Measurements from ENCODE around the gene TMEM245. TPM values are rescaled to one million over a fixed set of nuclear protein-coding genes. Genes with fewer than 3 reads are reported as not detected.

The TMEM245 gene
- polyA plus RNA-seq, 4 donors: 4.3 to 54.0 (median 9.8) TPM

GRCh38 chr9:109107402-109108240, 12.1 kb downstream of the TMEM245 start:
- Histone ChIP-seq H3K36me3 (ENCODE audit: control insufficient read depth in 3 of 3, insufficient read depth in 2 of 3, low read depth in 1 of 3, low read length in 3 of 3) (peaks cover 3 to 9% (median 4%) of the 10 kb centered on the region in 3 donors), H3K9me3 (ENCODE audit: control insufficient read depth in 2 of 2, insufficient read depth in 1 of 2, low read depth in 1 of 2, low read length in 1 of 2) (no peaks in the 10 kb centered on the region), H3K27me3 (ENCODE audit: control insufficient read depth in 3 of 3, insufficient read depth in 3 of 3, low read length in 3 of 3) (no peaks in the 10 kb centered on the region), H3K4me3 (ENCODE audit: low read depth in 1 of 3, low read length in 3 of 3) (no peak overlapping the region), H3K27ac (ENCODE audit: low read depth in 1 of 3, low read length in 2 of 3) (no peak overlapping the region), H3K4me1 (ENCODE audit: control insufficient read depth in 3 of 3, insufficient read depth in 2 of 3, low read depth in 1 of 3, low read length in 2 of 3) (peaks cover 0 to 8% (median 0%) of the 10 kb centered on the region in 3 donors)
- no peak for FAIRE-seq
- peak in 1 of 2 donors; percentile 40 for DNase-seq
- WGBS, 3 donors: 21 to 41% (median 23%) methylated on average over 4 of the region's 4 CpGs

- peak in 1 of 2 donors; percentile 39 for DNase-seq
- 10 to 40% (median 12%) methylated on average over 3 of the region's 3 CpGs for WGBS, 3 donors
- Histone ChIP-seq H3K9me3 (ENCODE audit: control insufficient read depth in 2 of 2, insufficient read depth in 1 of 2, low read depth in 1 of 2, low read length in 1 of 2) (no peaks in the 10 kb centered on the region), H3K36me3 (ENCODE audit: control insufficient read depth in 3 of 3, insufficient read depth in 2 of 3, low read depth in 1 of 3, low read length in 3 of 3) (peaks cover 3 to 13% (median 4%) of the 10 kb centered on the region in 3 donors), H3K27ac (ENCODE audit: low read depth in 1 of 3, low read length in 2 of 3) (peak overlapping the region in 1 of 3 donors; percentile 32), H3K4me1 (ENCODE audit: control insufficient read depth in 3 of 3, insufficient read depth in 2 of 3, low read depth in 1 of 3, low read length in 2 of 3) (peaks cover 0 to 14% (median 0%) of the 10 kb centered on the region in 3 donors), H3K4me3 (ENCODE audit: low read depth in 1 of 3, low read length in 3 of 3) (no peak overlapping the region), H3K27me3 (ENCODE audit: control insufficient read depth in 3 of 3, insufficient read depth in 3 of 3, low read length in 3 of 3) (no peaks in the 10 kb centered on the region)
- FAIRE-seq: no peak
Observed at GRCh38 chr9:109101810-109102209, 17.9 kb downstream of the TMEM245 start.

GRCh38 chr9:109101202-109101595, 18.5 kb downstream of the TMEM245 start:
- H3K27ac ChIP-seq (ENCODE audit: low read depth in 1 of 3, low read length in 2 of 3): no peak overlapping the region
- H3K27me3 ChIP-seq (ENCODE audit: control insufficient read depth in 3 of 3, insufficient read depth in 3 of 3, low read length in 3 of 3): no peaks in the 10 kb centered on the region
- peaks cover 0 to 14% (median 0%) of the 10 kb centered on the region in 3 donors for H3K4me1 ChIP-seq (ENCODE audit: control insufficient read depth in 3 of 3, insufficient read depth in 2 of 3, low read depth in 1 of 3, low read length in 2 of 3)
- FAIRE-seq: no peak
- WGBS, 3 donors: 55 to 75% (median 66%) methylated on average over 3 of the region's 3 CpGs
- H3K36me3 ChIP-seq (ENCODE audit: control insufficient read depth in 3 of 3, insufficient read depth in 2 of 3, low read depth in 1 of 3, low read length in 3 of 3): peaks cover 3 to 15% (median 4%) of the 10 kb centered on the region in 3 donors
- H3K9me3 ChIP-seq (ENCODE audit: control insufficient read depth in 2 of 2, insufficient read depth in 1 of 2, low read depth in 1 of 2, low read length in 1 of 2): no peaks in the 10 kb centered on the region
- no peak for DNase-seq
- no peak overlapping the region for H3K4me3 ChIP-seq (ENCODE audit: low read depth in 1 of 3, low read length in 3 of 3)

- Histone ChIP-seq H3K4me1 (ENCODE audit: control insufficient read depth in 3 of 3, insufficient read depth in 2 of 3, low read depth in 1 of 3, low read length in 2 of 3) (peaks cover 0 to 14% (median 0%) of the 10 kb centered on the region in 3 donors), H3K4me3 (ENCODE audit: low read depth in 1 of 3, low read length in 3 of 3) (no peak overlapping the region), H3K27me3 (ENCODE audit: control insufficient read depth in 3 of 3, insufficient read depth in 3 of 3, low read length in 3 of 3) (no peaks in the 10 kb centered on the region), H3K9me3 (ENCODE audit: control insufficient read depth in 2 of 2, insufficient read depth in 1 of 2, low read depth in 1 of 2, low read length in 1 of 2) (no peaks in the 10 kb centered on the region), H3K36me3 (ENCODE audit: control insufficient read depth in 3 of 3, insufficient read depth in 2 of 3, low read depth in 1 of 3, low read length in 3 of 3) (peaks cover 3 to 15% (median 4%) of the 10 kb centered on the region in 3 donors), H3K27ac (ENCODE audit: low read depth in 1 of 3, low read length in 2 of 3) (no peak overlapping the region)
- DNase-seq (no peak), FAIRE-seq (no peak)
- 81 to 93% (median 90%) methylated on average over 3 of the region's 3 CpGs for WGBS, 3 donors
Observed at GRCh38 chr9:109100543-109101201, 19.1 kb downstream of the TMEM245 start.

- H3K27ac ChIP-seq (ENCODE audit: low read depth in 1 of 3, low read length in 2 of 3): peak overlapping the region in 1 of 3 donors; percentile 33
- H3K4me3 ChIP-seq (ENCODE audit: low read depth in 1 of 3, low read length in 3 of 3): no peak overlapping the region
- no peak for DNase-seq
- no peaks in the 10 kb centered on the region for H3K9me3 ChIP-seq (ENCODE audit: control insufficient read depth in 2 of 2, insufficient read depth in 1 of 2, low read depth in 1 of 2, low read length in 1 of 2)
- no peak for FAIRE-seq
- WGBS, 3 donors: 65 to 83% (median 71%) methylated on average over 2 of the region's 2 CpGs
- H3K27me3 ChIP-seq (ENCODE audit: control insufficient read depth in 3 of 3, insufficient read depth in 3 of 3, low read length in 3 of 3): no peaks in the 10 kb centered on the region
- peaks cover 0 to 14% (median 0%) of the 10 kb centered on the region in 3 donors for H3K4me1 ChIP-seq (ENCODE audit: control insufficient read depth in 3 of 3, insufficient read depth in 2 of 3, low read depth in 1 of 3, low read length in 2 of 3)
- H3K36me3 ChIP-seq (ENCODE audit: control insufficient read depth in 3 of 3, insufficient read depth in 2 of 3, low read depth in 1 of 3, low read length in 3 of 3): peaks cover 3 to 17% (median 4%) of the 10 kb centered on the region in 3 donors
Observed at GRCh38 chr9:109098960-109099308, 20.8 kb downstream of the TMEM245 start.

GRCh38 chr9:109098171-109098959, 21.4 kb downstream of the TMEM245 start:
- H3K4me3 ChIP-seq (ENCODE audit: low read depth in 1 of 3, low read length in 3 of 3): no peak overlapping the region
- H3K36me3 ChIP-seq (ENCODE audit: control insufficient read depth in 3 of 3, insufficient read depth in 2 of 3, low read depth in 1 of 3, low read length in 3 of 3): peaks cover under 1 to 13% (median 1%) of the 10 kb centered on the region in 3 donors
- 54 to 68% (median 55%) methylated on average over 4 of the region's 4 CpGs for WGBS, 3 donors
- H3K27me3 ChIP-seq (ENCODE audit: control insufficient read depth in 3 of 3, insufficient read depth in 3 of 3, low read length in 3 of 3): no peaks in the 10 kb centered on the region
- peak overlapping the region in 1 of 3 donors; percentile 33 for H3K27ac ChIP-seq (ENCODE audit: low read depth in 1 of 3, low read length in 2 of 3)
- peaks cover 0 to 14% (median 0%) of the 10 kb centered on the region in 3 donors for H3K4me1 ChIP-seq (ENCODE audit: control insufficient read depth in 3 of 3, insufficient read depth in 2 of 3, low read depth in 1 of 3, low read length in 2 of 3)
- DNase-seq (peak in 1 of 2 donors; percentile 18), FAIRE-seq (no peak)
- no peaks in the 10 kb centered on the region for H3K9me3 ChIP-seq (ENCODE audit: control insufficient read depth in 2 of 2, insufficient read depth in 1 of 2, low read depth in 1 of 2, low read length in 1 of 2)

GRCh38 chr9:109097146-109097545, 22.6 kb downstream of the TMEM245 start:
- Histone ChIP-seq H3K9me3 (ENCODE audit: control insufficient read depth in 2 of 2, insufficient read depth in 1 of 2, low read depth in 1 of 2, low read length in 1 of 2) (no peaks in the 10 kb centered on the region), H3K27ac (ENCODE audit: low read depth in 1 of 3, low read length in 2 of 3) (no peak overlapping the region), H3K4me1 (ENCODE audit: control insufficient read depth in 3 of 3, insufficient read depth in 2 of 3, low read depth in 1 of 3, low read length in 2 of 3) (peaks cover 0 to 14% (median 0%) of the 10 kb centered on the region in 3 donors), H3K4me3 (ENCODE audit: low read depth in 1 of 3, low read length in 3 of 3) (no peak overlapping the region), H3K36me3 (ENCODE audit: control insufficient read depth in 3 of 3, insufficient read depth in 2 of 3, low read depth in 1 of 3, low read length in 3 of 3) (peaks cover 0 to 15% (median 3%) of the 10 kb centered on the region in 3 donors), H3K27me3 (ENCODE audit: control insufficient read depth in 3 of 3, insufficient read depth in 3 of 3, low read length in 3 of 3) (no peaks in the 10 kb centered on the region)
- WGBS, 3 donors: 91 to 99% (median 95%) methylated on average over 4 of the region's 4 CpGs
- DNase-seq: no peak
- FAIRE-seq: no peak

GRCh38 chr9:109095321-109095720, 24.4 kb downstream of the TMEM245 start:
- no peak for FAIRE-seq
- DNase-seq: no peak
- peaks cover 0 to 11% (median 0%) of the 10 kb centered on the region in 3 donors for H3K4me1 ChIP-seq (ENCODE audit: control insufficient read depth in 3 of 3, insufficient read depth in 2 of 3, low read depth in 1 of 3, low read length in 2 of 3)
- peaks cover 0 to 20% (median 7%) of the 10 kb centered on the region in 3 donors for H3K36me3 ChIP-seq (ENCODE audit: control insufficient read depth in 3 of 3, insufficient read depth in 2 of 3, low read depth in 1 of 3, low read length in 3 of 3)
- H3K27ac ChIP-seq (ENCODE audit: low read depth in 1 of 3, low read length in 2 of 3): no peak overlapping the region
- WGBS, 3 donors: 81 to 87% (median 83%) methylated on average over 3 of the region's 3 CpGs
- no peaks in the 10 kb centered on the region for H3K9me3 ChIP-seq (ENCODE audit: control insufficient read depth in 2 of 2, insufficient read depth in 1 of 2, low read depth in 1 of 2, low read length in 1 of 2)
- H3K4me3 ChIP-seq (ENCODE audit: low read depth in 1 of 3, low read length in 3 of 3): no peak overlapping the region
- H3K27me3 ChIP-seq (ENCODE audit: control insufficient read depth in 3 of 3, insufficient read depth in 3 of 3, low read length in 3 of 3): no peaks in the 10 kb centered on the region
